Endodermal cell (in vitro differentiated cells): ENCODE data around the gene KCNC1. TPM values are rescaled to one million over a fixed set of nuclear protein-coding genes. Genes with fewer than 3 reads are reported as not detected.

Experiments
- DNase-seq: peaks from one replicate; pipeline ENCODE4 v3.0.0-alpha.2; 2017
- H3K27ac ChIP-seq: 2 replicates; pipeline ENCODE4 v1.5.1; 2013; ENCODE audit warnings: mild to moderate bottlenecking, low read depth, low read length, moderate library complexity
- H3K27me3 ChIP-seq: 2 replicates; pipeline ENCODE4 v1.6.1; 2013; ENCODE audit warnings: mild to moderate bottlenecking, low read length, moderate library complexity; ENCODE audit not compliant: insufficient read depth, control insufficient read depth, poor library complexity, severe bottlenecking
- H3K36me3 ChIP-seq: 2 replicates; pipeline ENCODE4 v1.7.0; 2013; ENCODE audit warnings: mild to moderate bottlenecking, low read length, moderate library complexity; ENCODE audit not compliant: control insufficient read depth, insufficient read depth
- H3K4me1 ChIP-seq: one replicate; pipeline ENCODE4 v1.7.0; 2013; ENCODE audit warnings: low read length; ENCODE audit not compliant: control insufficient read depth, insufficient read depth
- H3K4me3 ChIP-seq: 2 replicates; pipeline ENCODE4 v1.5.1; 2013; ENCODE audit warnings: mild to moderate bottlenecking, low read length, moderate library complexity
- H3K9ac ChIP-seq: 2 replicates; pipeline ENCODE4 v1.6.1; 2013; ENCODE audit warnings: mild to moderate bottlenecking, low read length, moderate library complexity; ENCODE audit not compliant: poor library complexity, severe bottlenecking; ENCODE audit errors: extremely low read depth
- H3K9me3 ChIP-seq: 2 replicates; pipeline ENCODE4 v1.6.1; 2013; ENCODE audit warnings: mild to moderate bottlenecking, low read length, moderate library complexity; ENCODE audit not compliant: control insufficient read depth
- H3K27ac Mint-ChIP-seq: 2 replicates; pipeline ENCODE4 v1.8.0; 2020; ENCODE audit warnings: mixed read lengths
- H3K27me3 Mint-ChIP-seq: 2 replicates; pipeline ENCODE4 v1.8.0; 2021; ENCODE audit warnings: mild to moderate bottlenecking, mixed read lengths; ENCODE audit not compliant: insufficient read depth
- H3K36me3 Mint-ChIP-seq: 2 replicates; pipeline ENCODE4 v1.8.0; 2020; ENCODE audit warnings: low read depth, mixed read lengths
- H3K4me1 Mint-ChIP-seq: 2 replicates; pipeline ENCODE4 v1.8.0; 2020; ENCODE audit warnings: mixed read lengths
- H3K4me3 Mint-ChIP-seq: 2 replicates; pipeline ENCODE4 v1.8.0; 2020; ENCODE audit warnings: mild to moderate bottlenecking, moderate library complexity, mixed read lengths
- H3K9me3 Mint-ChIP-seq: 2 replicates; pipeline ENCODE4 v1.8.0; 2020; ENCODE audit warnings: mild to moderate bottlenecking, mixed read lengths
- WGBS, 2 experiments: methylation state at CpG; one replicate each; pipeline versions ENCODE4 v1.1.5 to v1.1.7; 2013; ENCODE audit warnings: missing lambda C conversion rate in 2 of 2, mixed read lengths in 1 of 2; ENCODE audit not compliant: insufficient coverage in 1 of 2, insufficient read length in 1 of 2; 5-methylcytosine and 5-hydroxymethylcytosine counted together
- total RNA-seq, 2 donors: library from RNA; stranded (reverse); fragmentation: NEBNext Ultra II Directional in 1 of 2; extraction: Animal tissue kit (Norgen Biotek cat#: 25700) in 1 of 2; gene quantifications; 2 replicates in 1 of 2; 3 replicates in 1 of 2; pipeline ENCODE4 v1.2.1, GENCODE V29; 2021
- TF ChIP-seq, protein P1 (sequence below): fragments of 200-600 bp; sonication (generic); conservative IDR thresholded peaks from 2 replicates; pipeline ENCODE4 v1.5.0; 2021; ENCODE audit warnings: antibody characterized with exemption, mild to moderate bottlenecking

The KCNC1 gene
- total RNA-seq, 2 donors from 2014 or later: not detected

DNA sequence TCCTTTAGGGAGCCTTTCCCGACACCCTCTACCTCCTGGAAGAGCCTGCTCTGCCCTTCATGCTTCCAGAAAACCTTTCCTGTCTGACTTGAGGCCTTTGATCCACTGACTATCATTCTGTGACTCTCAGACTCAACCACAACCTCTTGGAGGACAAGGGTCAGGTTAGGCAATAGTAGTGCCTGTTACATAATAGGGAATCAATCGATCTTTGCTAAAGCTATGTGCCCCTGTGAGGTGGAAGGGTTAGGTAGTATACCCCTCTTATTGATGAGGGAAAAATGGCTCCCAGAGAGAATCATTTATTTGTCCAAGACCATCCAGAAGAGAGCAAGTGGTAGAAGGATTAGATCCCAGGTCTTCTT, 16.2 kb downstream of the KCNC1 start:
- Histone ChIP-seq H3K9ac (no peak overlapping the region), H3K27me3 (peaks cover 17% of the 10 kb centered on the region), H3K27ac (no peak overlapping the region), H3K9me3 (no peaks in the 10 kb centered on the region), H3K4me1 (no peaks in the 10 kb centered on the region), H3K36me3 (no peaks in the 10 kb centered on the region), H3K4me3 (no peak overlapping the region)
- peaks cover 26% of the 10 kb centered on the region for H3K27me3 Mint-ChIP-seq
- H3K4me3 Mint-ChIP-seq: no peak overlapping the region
- H3K9me3 Mint-ChIP-seq: no peaks in the 10 kb centered on the region
- TF ChIP-seq, protein P1, sequence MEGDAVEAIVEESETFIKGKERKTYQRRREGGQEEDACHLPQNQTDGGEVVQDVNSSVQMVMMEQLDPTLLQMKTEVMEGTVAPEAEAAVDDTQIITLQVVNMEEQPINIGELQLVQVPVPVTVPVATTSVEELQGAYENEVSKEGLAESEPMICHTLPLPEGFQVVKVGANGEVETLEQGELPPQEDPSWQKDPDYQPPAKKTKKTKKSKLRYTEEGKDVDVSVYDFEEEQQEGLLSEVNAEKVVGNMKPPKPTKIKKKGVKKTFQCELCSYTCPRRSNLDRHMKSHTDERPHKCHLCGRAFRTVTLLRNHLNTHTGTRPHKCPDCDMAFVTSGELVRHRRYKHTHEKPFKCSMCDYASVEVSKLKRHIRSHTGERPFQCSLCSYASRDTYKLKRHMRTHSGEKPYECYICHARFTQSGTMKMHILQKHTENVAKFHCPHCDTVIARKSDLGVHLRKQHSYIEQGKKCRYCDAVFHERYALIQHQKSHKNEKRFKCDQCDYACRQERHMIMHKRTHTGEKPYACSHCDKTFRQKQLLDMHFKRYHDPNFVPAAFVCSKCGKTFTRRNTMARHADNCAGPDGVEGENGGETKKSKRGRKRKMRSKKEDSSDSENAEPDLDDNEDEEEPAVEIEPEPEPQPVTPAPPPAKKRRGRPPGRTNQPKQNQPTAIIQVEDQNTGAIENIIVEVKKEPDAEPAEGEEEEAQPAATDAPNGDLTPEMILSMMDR: no peak
- WGBS, 2 experiments: 71 to 87% methylated on average over 1 to 2 of the region's 2 CpGs
- no peaks in the 10 kb centered on the region for H3K36me3 Mint-ChIP-seq
- DNase-seq: no peak
- H3K4me1 Mint-ChIP-seq: no peaks in the 10 kb centered on the region
- H3K27ac Mint-ChIP-seq: no peak overlapping the region

DNA sequence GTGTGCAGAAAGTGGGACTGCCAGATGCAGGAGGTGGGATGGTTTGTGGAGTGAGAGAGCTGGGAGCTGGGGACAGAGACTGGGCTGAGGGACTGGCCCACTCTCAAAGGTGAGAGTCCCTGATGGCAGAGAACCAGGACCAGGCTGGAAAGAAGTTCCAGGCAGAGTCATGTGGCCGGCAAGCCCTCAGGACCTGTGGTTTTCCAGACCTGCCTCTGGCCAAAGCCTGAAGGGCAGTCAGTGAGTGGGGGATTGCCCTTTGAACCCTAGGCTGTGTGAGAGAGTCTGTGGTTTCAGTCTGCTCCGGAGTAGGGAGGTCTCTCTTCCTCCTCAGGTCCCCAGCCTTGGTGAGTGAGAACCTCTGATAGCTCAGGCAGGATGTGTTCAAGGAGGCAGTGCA, 17.0 kb downstream of the KCNC1 start:
- Histone ChIP-seq H3K9ac (no peak overlapping the region), H3K36me3 (no peaks in the 10 kb centered on the region), H3K9me3 (no peaks in the 10 kb centered on the region), H3K27ac (no peak overlapping the region), H3K4me1 (no peaks in the 10 kb centered on the region), H3K4me3 (no peak overlapping the region), H3K27me3 (peaks cover 23% of the 10 kb centered on the region)
- peaks cover 25% of the 10 kb centered on the region for H3K27me3 Mint-ChIP-seq
- WGBS, 2 experiments: 81 to 88% methylated on average over 1 to 2 of the region's 2 CpGs
- H3K27ac Mint-ChIP-seq: no peak overlapping the region
- H3K9me3 Mint-ChIP-seq: no peaks in the 10 kb centered on the region
- no peaks in the 10 kb centered on the region for H3K36me3 Mint-ChIP-seq
- DNase-seq: no peak
- TF ChIP-seq, protein P1: no peak
- no peak overlapping the region for H3K4me3 Mint-ChIP-seq
- no peaks in the 10 kb centered on the region for H3K4me1 Mint-ChIP-seq

DNA sequence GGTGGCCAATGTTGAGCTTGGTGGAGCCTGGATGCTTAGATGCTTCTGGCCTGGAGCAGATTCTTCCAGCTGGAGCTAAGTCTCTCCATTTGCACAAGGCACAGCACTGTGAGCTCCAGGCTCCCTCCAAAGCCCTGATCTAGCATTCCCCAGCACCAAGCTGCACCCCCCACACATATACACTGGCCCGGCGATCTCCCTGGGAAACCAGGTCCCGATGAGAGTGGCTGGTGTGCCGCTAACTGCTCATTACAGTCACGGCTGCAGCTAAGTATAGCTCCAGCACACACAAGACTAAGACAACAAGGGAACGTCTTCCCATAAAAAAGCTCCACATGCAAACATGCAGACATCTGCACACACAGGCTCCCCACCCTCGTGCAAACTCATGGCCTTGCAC, 17.6 kb downstream of the KCNC1 start:
- no peak overlapping the region for H3K4me3 ChIP-seq
- H3K9ac ChIP-seq: no peak overlapping the region
- no peaks in the 10 kb centered on the region for H3K9me3 ChIP-seq
- TF ChIP-seq, protein P1: no peak
- H3K4me1 ChIP-seq: no peaks in the 10 kb centered on the region
- 92 to 100% methylated on average over 1 to 7 of the region's 7 CpGs for WGBS, 2 experiments
- H3K27me3 Mint-ChIP-seq: peaks cover 27% of the 10 kb centered on the region
- H3K4me3 Mint-ChIP-seq: no peak overlapping the region
- no peaks in the 10 kb centered on the region for H3K4me1 Mint-ChIP-seq
- no peak for DNase-seq
- H3K36me3 ChIP-seq: no peaks in the 10 kb centered on the region
- no peaks in the 10 kb centered on the region for H3K36me3 Mint-ChIP-seq
- H3K27me3 ChIP-seq: peaks cover 29% of the 10 kb centered on the region
- no peak overlapping the region for H3K27ac Mint-ChIP-seq
- H3K27ac ChIP-seq: no peak overlapping the region
- H3K9me3 Mint-ChIP-seq: no peaks in the 10 kb centered on the region
